HepG2 (cell line): ENCODE results near the gene H3-3A.

ENCODE experiments used
- CTCF ChIP-seq: sonication (generic); formaldehyde crosslinking; IDR thresholded peaks from 2 replicates; pipeline ENCODE4 v1.5.0; 2020; ENCODE audit warnings: mild to moderate bottlenecking, missing genetic modification reagents, moderate library complexity
- DBP ChIP-seq: sonication (generic); formaldehyde crosslinking; IDR thresholded peaks from 2 replicates; pipeline ENCODE4 v1.4.0; 2020; ENCODE audit warnings: missing genetic modification reagents; ENCODE audit errors: not compliant biosample characterization
- EP300 ChIP-seq, 3 experiments: sonication (generic) in 1 of 3; formaldehyde crosslinking in 1 of 3; IDR thresholded peaks; 2 replicates each; pipeline versions ENCODE4 v1.5.1 to v1.6.1; 2011 to 2020; ENCODE audit warnings: low read depth in 2 of 3, low read length in 2 of 3, borderline replicate concordance in 1 of 3, improper control_type of control experiment in 1 of 3, mild to moderate bottlenecking in 1 of 3, missing genetic modification reagents in 1 of 3, moderate library complexity in 1 of 3
- EZH2 ChIP-seq: conservative IDR thresholded peaks from 2 replicates; pipeline ENCODE4 v1.6.1; 2012; ENCODE audit warnings: mild to moderate bottlenecking, low read depth, low read length, moderate library complexity
- GATAD2A ChIP-seq: IDR thresholded peaks from 2 replicates; pipeline ENCODE4 v1.6.1; 2016
- HNRNPK ChIP-seq: fragments of 200-400 bp; formaldehyde crosslinking; IDR thresholded peaks from 2 replicates; pipeline ENCODE4 v1.6.1; 2018; ENCODE audit warnings: low read length, low read depth, moderate library complexity, mild to moderate bottlenecking; ENCODE audit not compliant: poor library complexity, severe bottlenecking
- KDM5A ChIP-seq: fragments of 200-600 bp; sonication (generic); IDR thresholded peaks from 2 replicates; pipeline ENCODE4 v1.7.0; 2018; ENCODE audit warnings: antibody characterized with exemption, mild to moderate bottlenecking, low read length, borderline replicate concordance
- RCOR2 ChIP-seq: IDR thresholded peaks from 2 replicates; pipeline ENCODE4 v1.6.1; 2016; ENCODE audit warnings: missing biosample characterization, missing genetic modification reagents
- REST ChIP-seq, 2 experiments: IDR thresholded peaks; 2 replicates each; pipeline ENCODE4 v1.6.1; 2011 to 2012; ENCODE audit warnings: low read length in 2 of 2, borderline replicate concordance in 1 of 2, low read depth in 1 of 2, mild to moderate bottlenecking in 1 of 2, moderate library complexity in 1 of 2
- SOX5 ChIP-seq: IDR thresholded peaks from 2 replicates; pipeline ENCODE4 v1.6.1; 2016; ENCODE audit warnings: borderline replicate concordance
- YY1 ChIP-seq: IDR thresholded peaks from 2 replicates; pipeline ENCODE4 v1.6.1; 2011; ENCODE audit warnings: low read length, low read depth, moderate library complexity, mild to moderate bottlenecking; ENCODE audit not compliant: insufficient read depth, insufficient replicate concordance

GRCh38 chr1:226095286-226095685 lies 32.8 kb downstream of the H3-3A start:
- TF ChIP-seq KDM5A (no peak), DBP (no peak), HNRNPK (no peak), CTCF (CRISPR knock-in tag) (no peak), GATAD2A (CRISPR knock-in tag) (no peak), SOX5 (CRISPR knock-in tag) (no peak), EZH2 (no peak), REST (IDR thresholded peaks at IDR 0.05; ENCODE audit: borderline replicate concordance in 1 of 2, low read depth in 1 of 2, low read length in 2 of 2) (no peak), EP300 (IDR thresholded peaks at IDR 0.05; ENCODE audit: low read depth in 2 of 2, low read length in 2 of 2) (no peak), EP300 (CRISPR knock-in tag; IDR thresholded peaks at IDR 0.05; ENCODE audit: borderline replicate concordance) (no peak), RCOR2 (CRISPR knock-in tag) (no peak), YY1 (no peak)
